SK-N-SH (cell line): ENCODE data around the gene MUC5AC. TPM values are rescaled to one million over a fixed set of nuclear protein-coding genes. Genes with fewer than 3 reads are reported as not detected.

Source experiments
- CTCF ChIA-PET: fragments of 300-600, 350-600 bp; formaldehyde crosslinking; extraction: SDS; loops from one replicate; lab custom pipeline; 2021; lab: Yijun Ruan, JAX
- POLR2A ChIA-PET: fragments of 350-600 bp; sonication (Branson Sonifier 250); formaldehyde crosslinking; extraction: SDS; loops from one replicate; lab custom pipeline; 2020; ENCODE audit warnings: antibody characterized with exemption, inconsistent platforms; lab: Yijun Ruan, JAX
- DNase-seq: peaks from one replicate; pipeline ENCODE4 v3.0.0; 2012
- H2AFZ ChIP-seq: fragments of 200-600 bp; sonication (generic); 2 replicates; pipeline ENCODE4 v1.8.1; 2016; ENCODE audit warnings: antibody characterized with exemption, mild to moderate bottlenecking, low read depth
- H3F3A ChIP-seq: fragments of 200-600 bp; sonication (generic); replicated peaks from 2 replicates; pipeline ENCODE3; 2016; ENCODE audit warnings: antibody characterized with exemption, mild to moderate bottlenecking; ENCODE audit not compliant: insufficient read depth
- H3K27ac ChIP-seq, 2 experiments: fragments of 200-500 bp in 1 of 2; fragments of 200-600 bp in 1 of 2; sonication (Bioruptor generic) in 1 of 2; sonication (generic), shearing (Covaris generic) in 1 of 2; 2 replicates each; pipeline versions ENCODE4 v1.5.1 to v1.6.1; 2014 to 2016; ENCODE audit warnings: low read depth in 2 of 2, inconsistent platforms in 1 of 2, low read length in 1 of 2, mild to moderate bottlenecking in 1 of 2, mixed read lengths in 1 of 2
- H3K27me3 ChIP-seq: fragments of 200-600 bp; sonication (generic), shearing (Covaris generic); 2 replicates; pipeline ENCODE4 v1.6.1; 2016; ENCODE audit warnings: mixed run types; ENCODE audit not compliant: insufficient read depth
- H3K36me3 ChIP-seq, 2 experiments: fragments of 200-500 bp in 1 of 2; fragments of 200-600 bp in 1 of 2; sonication (Bioruptor generic) in 1 of 2; sonication (generic) in 1 of 2; replicated peaks in 1 of 2; 2 replicates each; pipeline versions ENCODE3 to v1.5.1; 2014 to 2016; ENCODE audit warnings: low read length in 1 of 2, mild to moderate bottlenecking in 1 of 2; ENCODE audit not compliant: insufficient read depth in 2 of 2, control insufficient read depth in 1 of 2
- H3K4me1 ChIP-seq, 2 experiments: fragments of 200-500 bp in 1 of 2; fragments of 200-600 bp in 1 of 2; sonication (Bioruptor generic) in 1 of 2; sonication (generic), shearing (Covaris generic) in 1 of 2; 2 replicates each; pipeline versions ENCODE4 v1.5.1 to v1.6.1; 2014 to 2016; ENCODE audit warnings: low read depth in 1 of 2, low read length in 1 of 2, mixed run types in 1 of 2; ENCODE audit not compliant: insufficient read depth in 2 of 2, control insufficient read depth in 1 of 2
- H3K4me2 ChIP-seq: fragments of 200-600 bp; sonication (generic), shearing (Covaris generic); 2 replicates; pipeline ENCODE4 v1.6.1; 2017; ENCODE audit warnings: mixed run types
- H3K4me3 ChIP-seq, 2 experiments: fragments of 200-500 bp in 1 of 2; fragments of 200-600 bp in 1 of 2; sonication (Bioruptor generic) in 1 of 2; sonication (generic), shearing (Covaris generic) in 1 of 2; 2 replicates each; pipeline versions ENCODE4 v1.5.1 to v1.8.1; 2014 to 2016; ENCODE audit warnings: low read depth in 2 of 2, inconsistent platforms in 1 of 2, low read length in 1 of 2, mild to moderate bottlenecking in 1 of 2, mixed read lengths in 1 of 2, moderate library complexity in 1 of 2
- H3K79me2 ChIP-seq: fragments of 200-600 bp; sonication (generic); 2 replicates; pipeline ENCODE4 v1.8.1; 2017; ENCODE audit warnings: mild to moderate bottlenecking; ENCODE audit not compliant: insufficient read depth
- H3K9ac ChIP-seq: fragments of 200-600 bp; sonication (generic); 2 replicates; pipeline ENCODE4 v1.6.1; 2017; ENCODE audit warnings: mixed run types
- H3K9me2 ChIP-seq: fragments of 200-600 bp; sonication (generic); 2 replicates; pipeline ENCODE4 v1.6.1; 2017; ENCODE audit warnings: mixed run types
- H3K9me3 ChIP-seq: fragments of 200-600 bp; sonication (generic); 2 replicates; pipeline ENCODE4 v1.6.1; 2017; ENCODE audit warnings: mixed run types, mild to moderate bottlenecking, moderate library complexity
- H4K20me1 ChIP-seq: fragments of 200-600 bp; sonication (generic); 2 replicates; pipeline ENCODE4 v1.6.1; 2017; ENCODE audit warnings: mild to moderate bottlenecking, mixed run types; ENCODE audit not compliant: insufficient read depth
- ELF1 ChIP-seq: IDR thresholded peaks from 2 replicates; pipeline ENCODE4 v1.4.0; 2012
- FOSL2 ChIP-seq: IDR thresholded peaks from 2 replicates; pipeline ENCODE4 v1.4.0; 2012; ENCODE audit warnings: low read depth, mild to moderate bottlenecking, moderate library complexity, borderline replicate concordance
- MEF2A ChIP-seq: IDR thresholded peaks from 2 replicates; pipeline ENCODE4 v1.4.0; 2012; ENCODE audit warnings: low read depth, borderline replicate concordance
- RAD21 ChIP-seq: IDR thresholded peaks from 2 replicates; pipeline ENCODE4 v1.6.1; 2012; ENCODE audit warnings: mild to moderate bottlenecking, low read length
- REST ChIP-seq: IDR thresholded peaks from 2 replicates; pipeline ENCODE4 v1.6.1; 2012; ENCODE audit warnings: mild to moderate bottlenecking, low read depth, low read length, moderate library complexity
- SMC3 ChIP-seq: IDR thresholded peaks from 2 replicates; pipeline ENCODE4 v1.6.1; 2012; ENCODE audit warnings: low read depth, low read length, improper control_type of control experiment
- whole genome bisulfite sequencing: methylation state at CpG from one replicate; pipeline ENCODE4 v1.1.6; 2017; ENCODE audit warnings: low lambda C conversion rate; 5-methylcytosine and 5-hydroxymethylcytosine counted together
- polyA plus RNA-seq, 3 experiments: library from polyadenylated mRNA; depleted of rRNA; stranded (reverse); fragments of >200 nt; gene quantifications; 2 replicates each; pipeline ENCODE4 v1.2.3, GENCODE V29; 2012

MUC5AC gene
- polyA plus RNA-seq, 1 of the 3 experiments (the other 2 are of a cell fraction), result not detected

- Histone ChIP-seq H3K9me2 (no peaks in the 10 kb centered on the region), H3K9ac (no peak overlapping the region), H3K27me3 (no peaks in the 10 kb centered on the region), H3K4me3 (no peak overlapping the region), H3K79me2 (no peaks in the 10 kb centered on the region), H3K27ac (no peak overlapping the region), H3K9me3 (no peaks in the 10 kb centered on the region), H3F3A (no peaks in the 10 kb centered on the region), H2AFZ (no peak overlapping the region), H3K4me1 (no peaks in the 10 kb centered on the region), H3K36me3 (no peaks in the 10 kb centered on the region), H3K4me2 (no peak overlapping the region), H4K20me1 (no peaks in the 10 kb centered on the region)
- DNase-seq, result no peak
- POLR2A ChIA-PET, result no interaction called here
- CTCF ChIA-PET, result interaction anchor here (1.2 to 1.4 kb wide), 2 partner anchors 35 to 309 kb away, joined by 3 read pairs; no protein-coding TSS in a partner anchor
- no peak for TF ChIP-seq REST
- TF ChIP-seq ELF1, result no peak
- TF ChIP-seq FOSL2, result no peak
- no peak for TF ChIP-seq RAD21
- no peak for TF ChIP-seq SMC3
- WGBS, result 55% methylated on average over 7 of the region's 10 CpGs
Observed at GRCh38 chr11:1237851-1238250, 80.1 kb downstream of the MUC5AC start.

DNA sequence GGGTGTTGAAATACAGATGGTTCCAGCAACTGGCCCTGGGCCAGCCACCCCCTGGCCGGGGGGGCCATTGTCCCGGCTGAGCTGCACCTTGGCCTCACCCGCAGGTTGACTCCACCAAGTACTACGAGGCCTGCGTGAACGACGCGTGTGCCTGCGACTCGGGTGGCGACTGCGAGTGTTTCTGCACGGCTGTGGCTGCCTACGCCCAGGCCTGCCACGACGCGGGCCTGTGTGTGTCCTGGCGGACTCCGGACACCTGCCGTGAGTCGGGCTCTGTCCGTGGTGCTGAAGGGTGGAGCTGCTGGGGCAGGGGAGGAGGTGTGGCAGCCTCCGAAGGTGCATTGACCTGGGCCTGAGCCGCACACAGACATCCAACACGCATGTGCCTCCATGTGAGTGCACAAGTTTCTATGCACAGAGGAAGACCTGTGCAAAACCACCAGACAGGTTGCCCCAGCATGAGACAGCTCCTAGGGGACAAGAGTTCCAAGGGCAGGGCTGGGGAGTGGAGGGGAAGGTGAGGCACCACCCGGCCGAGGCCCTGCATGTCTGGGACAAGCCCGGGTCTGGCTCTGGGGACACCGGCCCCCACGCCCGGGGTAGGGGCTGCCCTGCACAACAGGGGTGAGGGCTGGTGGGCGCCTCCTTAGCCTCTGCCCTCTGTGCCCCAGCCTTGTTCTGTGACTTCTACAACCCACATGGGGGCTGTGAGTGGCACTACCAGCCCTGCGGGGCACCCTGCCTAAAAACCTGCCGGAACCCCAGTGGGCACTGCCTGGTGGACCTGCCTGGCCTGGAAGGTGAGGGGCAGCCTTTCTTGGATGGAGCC is 81.2 kb downstream of the MUC5AC start:
- no peak overlapping the region for H2AFZ ChIP-seq
- no peak for DNase-seq
- H3K27ac ChIP-seq, result no peak overlapping the region
- H3K9me3 ChIP-seq, result no peaks in the 10 kb centered on the region
- H3K36me3 ChIP-seq, result no peaks in the 10 kb centered on the region
- no peaks in the 10 kb centered on the region for H4K20me1 ChIP-seq
- no peaks in the 10 kb centered on the region for H3K9me2 ChIP-seq
- 77% methylated on average over 21 of the region's 34 CpGs for WGBS
- no peaks in the 10 kb centered on the region for H3K79me2 ChIP-seq
- TF ChIP-seq REST (peak; percentile 76; the same call in 1 of the 2 replicates), MEF2A (no peak)
- no peak overlapping the region for H3K4me3 ChIP-seq
- H3K9ac ChIP-seq, result no peak overlapping the region
- ChIA-PET POLR2A (no interaction called here), CTCF (interaction anchor here (1.2 to 1.4 kb wide), 2 partner anchors 36 to 308 kb away, joined by 3 read pairs; no protein-coding TSS in a partner anchor)
- H3F3A ChIP-seq, result no peaks in the 10 kb centered on the region
- no peaks in the 10 kb centered on the region for H3K27me3 ChIP-seq
- H3K4me2 ChIP-seq, result no peak overlapping the region
- no peaks in the 10 kb centered on the region for H3K4me1 ChIP-seq
